Adrenal gland (tissue), 19 donors: Measurements from ENCODE around the gene ELK1. TPM values are rescaled to one million over a fixed set of nuclear protein-coding genes. Genes with fewer than 3 reads are reported as not detected.
A peak's percentile ranks its signal among the peaks of the same experiment; 100 is the strongest.

ENCODE experiments used
- DNase-seq, 7 donors: peaks; one replicate each; pipeline ENCODE4 v3.0.0-alpha.2; 2019 to 2020
- H3K27ac ChIP-seq, 5 donors: fragments of 200-600 bp; sonication (generic) in 4 of 5; 1 replicate in 3 of 5; 2 replicates in 2 of 5; pipeline versions ENCODE4 v1.5.1 to v1.8.0; 2016 to 2020; ENCODE audit warnings: mild to moderate bottlenecking in 1 of 5
- H3K27me3 ChIP-seq: fragments of 200-600 bp; 2 replicates; pipeline ENCODE4 v1.8.0; 2021
- H3K36me3 ChIP-seq, 2 donors: fragments of 200-600 bp; replicated peaks in 1 of 2; 1 replicate in 1 of 2; 2 replicates in 1 of 2; pipeline versions ENCODE4 v1.5.1 to v1.8.0; 2018 to 2022
- H3K4me1 ChIP-seq, 2 donors: fragments of 200-600 bp; replicated peaks in 1 of 2; 1 replicate in 1 of 2; 2 replicates in 1 of 2; pipeline versions ENCODE4 v1.5.1 to v1.8.0; 2018 to 2021
- H3K4me3 ChIP-seq, 4 donors: fragments of 200-600 bp; sonication (generic) in 3 of 4; one replicate each; pipeline ENCODE4 v1.5.1; 2016 to 2018
- H3K9me3 ChIP-seq, 3 donors: fragments of 200-600 bp; sonication (generic) in 1 of 3; replicated peaks in 1 of 3; 1 replicate in 2 of 3; 2 replicates in 1 of 3; pipeline versions ENCODE4 v1.5.1 to v1.8.0; 2016 to 2021
- CTCF ChIP-seq, 6 experiments: fragments of 450-650 bp in 4 of 6; fragments of 200-600 bp in 2 of 6; sonication (generic) in 1 of 6; IDR thresholded peaks; 1 replicate in 5 of 6; 2 replicates in 1 of 6; pipeline versions ENCODE4 v1.5.1 to v1.8.0; 2016 to 2021; ENCODE audit warnings: antibody characterized with exemption in 6 of 6, mild to moderate bottlenecking in 2 of 6, moderate library complexity in 1 of 6
- POLR2A ChIP-seq, 2 donors: fragments of 450-650 bp; IDR thresholded peaks; one replicate each; pipeline ENCODE4 v1.6.1; 2017; ENCODE audit warnings: antibody characterized with exemption in 2 of 2, mild to moderate bottlenecking in 2 of 2, moderate library complexity in 1 of 2
- WGBS, 4 donors: extraction: QIAGEN DNeasy Blood & Tissue Kit in 2 of 4; methylation state at CpG; one replicate each; pipeline versions ENCODE4 v1.1.5 to v1.1.7; 2013 to 2017; 5-methylcytosine and 5-hydroxymethylcytosine counted together
- intact Hi-C, 2 donors: fragments of 100-400 bp; cut with DNase I; formaldehyde crosslinking; loops; one replicate each; pipeline versions ENCODE4 v1.14.1 to v1.15.0; 2022 to 2023
- long read RNA-seq, 10 donors: library from polyadenylated mRNA in 3 of 10; unstranded in 2 of 10; stranded (forward) in 1 of 10; transcript quantifications; one replicate each; pipeline ENCODE4 v2.0.0 and lab custom pipeline, GENCODE V29; 2021 to 2026
- polyA plus RNA-seq, 3 donors: library from polyadenylated mRNA; stranded (reverse); fragments of 200-250 nt in 2 of 3; fragments of 350-450 nt in 1 of 3; fragmentation: Illumina TruSeq in 1 of 3; extraction: RNeasy Lipid Tissue Mini Kit (QIAGEN cat#74804) in 1 of 3; gene quantifications; one replicate each; pipeline ENCODE4 v1.2.3, GENCODE V29; 2013 to 2014
- total RNA-seq, 9 donors: library from RNA; depleted of rRNA in 4 of 9; stranded (reverse); fragments of >200 nt in 4 of 9; fragments of 120-200 nt in 1 of 9; fragmentation: NEBNext Ultra II Directional in 1 of 9; extraction: Animal tissue kit (Norgen Biotek cat#: 25700) in 1 of 9; gene quantifications; one replicate each; pipeline versions ENCODE4 v1.1.0 to v1.2.4, GENCODE V29; 2013 to 2023
- donor health status: healthy with polysubstance abuse.
- donor health status: Bipolar disorder and iron deficiency.
- donor health status: DM: yes; HTN: yes; CAD: no.
- donor health status: DM: no; HTN: no; CAD: no.
- donor health status: DM: no; HTN: no; CAD: no.
- donor health status: DM: yes; HTN: yes; CAD: no.

ELK1 gene
- total RNA-seq (10 to 100 TPM; 24.9 to 78.8 (median 57.2) TPM), polyA plus RNA-seq (10 to 100 TPM; 21.6 to 38.4 (median 21.8) TPM)
- long read RNA-seq, donor 1, partial matches to known transcripts, result 9 of 14 reads
- long read RNA-seq, donor 1, other reads (novel, unspliced or antisense), result 0 of 14 reads
- long read RNA-seq, donor 2, partial matches to known transcripts, result 8 of 10 reads
- long read RNA-seq, donor 2, other reads (novel, unspliced or antisense), result 0 of 10 reads
- long read RNA-seq, donor 3, partial matches to known transcripts, result 0 of 1 reads
- long read RNA-seq, donor 3, other reads (novel, unspliced or antisense), result 0 of 1 reads
- long read RNA-seq, donor 4, partial matches to known transcripts, result 1 of 12 reads
- long read RNA-seq, donor 4, other reads (novel, unspliced or antisense), result 7 of 12 reads
- long read RNA-seq, donor 5, transcript ELK1-203 (7 exons, 2,258 nt), result minor isoform, 5 of 63 reads
- long read RNA-seq, donor 5, transcript ELK1-201 (6 exons, 2,695 nt), result major isoform, 43 of 63 reads
- long read RNA-seq, donor 5, partial matches to known transcripts, result 9 of 63 reads
- long read RNA-seq, donor 5, other reads (novel, unspliced or antisense), result 6 of 63 reads
- long read RNA-seq, donor 6, partial matches to known transcripts, result 3 of 6 reads
- long read RNA-seq, donor 6, other reads (novel, unspliced or antisense), result 1 of 6 reads
- long read RNA-seq, donor 7, partial matches to known transcripts, result 5 of 6 reads
- long read RNA-seq, donor 7, other reads (novel, unspliced or antisense), result 0 of 6 reads
- long read RNA-seq, donor 8, transcript ELK1-201 (6 exons, 2,695 nt), result major isoform, 10 of 16 reads
- long read RNA-seq, donor 8, partial matches to known transcripts, result 5 of 16 reads
- long read RNA-seq, donor 8, other reads (novel, unspliced or antisense), result 0 of 16 reads
- long read RNA-seq, donor 9, partial matches to known transcripts, result 10 of 11 reads
- long read RNA-seq, donor 9, other reads (novel, unspliced or antisense), result 0 of 11 reads
- long read RNA-seq, donor 10, partial matches to known transcripts, result 0 of 3 reads
- long read RNA-seq, donor 10, other reads (novel, unspliced or antisense), result 0 of 3 reads

- DNase-seq, result peak; percentile 93 to 99 (median 97)
- Histone ChIP-seq H3K4me1 (peaks cover 0 to 9% of the 10 kb centered on the region in 2 donors), H3K9me3 (no peaks in the 10 kb centered on the region), H3K36me3 (peaks cover 0 to 4% of the 10 kb centered on the region in 2 donors), H3K27me3 (no peaks in the 10 kb centered on the region), H3K27ac (peak within 1 kb of the TSS; percentile 60 to 94 (median 84)), H3K4me3 (peak within 1 kb of the TSS; percentile 18 to 69 (median 61))
- intact Hi-C loops, result no loop called here
- WGBS, 4 donors, result 0 to 60% (median 18%) methylated on average over 20 to 65 of the region's 65 CpGs
- peak; percentile 52 to 71 for TF ChIP-seq POLR2A (IDR thresholded peaks at IDR 0.05)
- TF ChIP-seq CTCF (IDR thresholded peaks at IDR 0.05), result no peak
These were observed at the start of gene ELK1 for GRCh38 chrX:47650164-47651042. TSS of gene ELK1 (minus strand) at chrX:47650563. CDS start at chrX:47641441, 9,122 bp downstream.

GRCh38 chrX:47697181-47697580, 46.8 kb upstream of the ELK1 start:
- 56 to 71% (median 70%) methylated on average over 1 of the region's 1 CpG; no CpG with 5 or more reads in 1 of the 4 donors for WGBS, 4 donors

GRCh38 chrX:47690175-47690574, 39.8 kb upstream of the ELK1 start:
- DNase-seq, result no peak
- WGBS, 4 donors, result 77 to 94% (median 82%) methylated on average over 2 of the region's 2 CpGs
- no peaks in the 10 kb centered on the region for H3K4me1 ChIP-seq
- intact Hi-C loops, result no loop called here
- H3K27ac ChIP-seq, result no peak overlapping the region
- TF ChIP-seq POLR2A (IDR thresholded peaks at IDR 0.05), result no peak
- no peak for TF ChIP-seq CTCF (IDR thresholded peaks at IDR 0.05)
- no peaks in the 10 kb centered on the region for H3K36me3 ChIP-seq
- no peaks in the 10 kb centered on the region for H3K27me3 ChIP-seq
- no peaks in the 10 kb centered on the region for H3K9me3 ChIP-seq
- H3K4me3 ChIP-seq, result no peak overlapping the region

More at GRCh38 chrX:47697181-47697580, 46.8 kb upstream of the ELK1 start:
- H3K27ac ChIP-seq, result no peak overlapping the region
- DNase-seq, result no peak
- H3K36me3 ChIP-seq, result no peaks in the 10 kb centered on the region
- no peaks in the 10 kb centered on the region for H3K4me1 ChIP-seq
- H3K27me3 ChIP-seq, result peaks cover 8% of the 10 kb centered on the region
- H3K4me3 ChIP-seq, result no peak overlapping the region
- TF ChIP-seq CTCF (IDR thresholded peaks at IDR 0.05), result no peak
- TF ChIP-seq POLR2A (IDR thresholded peaks at IDR 0.05), result no peak
- intact Hi-C loops, result no loop called here
- no peaks in the 10 kb centered on the region for H3K9me3 ChIP-seq
